H9 (cell line): Measurements from ENCODE around the gene MALT1. TPM values are rescaled to one million over a fixed set of nuclear protein-coding genes. Genes with fewer than 3 reads are reported as not detected.

Experiments used
- DNase-seq: peaks from one replicate; pipeline ENCODE4 v3.0.0-alpha.2; 2017
- H2AFZ ChIP-seq: one replicate; pipeline ENCODE4 v1.6.1; 2013; ENCODE audit warnings: mild to moderate bottlenecking, low read length, control low read depth, moderate library complexity
- H2AK5ac ChIP-seq: 2 replicates; pipeline ENCODE4 v1.6.1; 2013; ENCODE audit warnings: low read length, control low read depth, mixed read lengths; ENCODE audit not compliant: insufficient read length
- H2BK120ac ChIP-seq: one replicate; pipeline ENCODE4 v1.6.1; 2013; ENCODE audit warnings: low read depth, mild to moderate bottlenecking, low read length, control low read depth, inconsistent platforms; ENCODE audit not compliant: poor library complexity, severe bottlenecking
- H2BK12ac ChIP-seq: 2 replicates; pipeline ENCODE4 v1.6.1; 2013; ENCODE audit warnings: low read length, control low read depth, mixed read lengths, low read depth; ENCODE audit not compliant: insufficient read length
- H2BK15ac ChIP-seq: 2 replicates; pipeline ENCODE4 v1.6.1; 2013; ENCODE audit warnings: low read depth, low read length, control low read depth
- H2BK20ac ChIP-seq: one replicate; pipeline ENCODE4 v1.6.1; 2013; ENCODE audit warnings: low read depth, mild to moderate bottlenecking, low read length, control low read depth, inconsistent platforms; ENCODE audit not compliant: poor library complexity, severe bottlenecking
- H2BK5ac ChIP-seq: 2 replicates; pipeline ENCODE4 v1.6.1; 2013; ENCODE audit warnings: low read length, control low read depth, mixed read lengths; ENCODE audit not compliant: insufficient read length
- H3K14ac ChIP-seq: 2 replicates; pipeline ENCODE4 v1.6.1; 2013; ENCODE audit warnings: low read length, control low read depth; ENCODE audit not compliant: insufficient read depth
- H3K18ac ChIP-seq: 2 replicates; pipeline ENCODE4 v1.6.1; 2013; ENCODE audit warnings: low read depth, mild to moderate bottlenecking, mixed read lengths, low read length, control low read depth; ENCODE audit not compliant: insufficient read length
- H3K23ac ChIP-seq: 2 replicates; pipeline ENCODE4 v1.6.1; 2013; ENCODE audit warnings: low read length, control low read depth, mixed read lengths, low read depth; ENCODE audit not compliant: insufficient read length
- H3K23me2 ChIP-seq: 2 replicates; pipeline ENCODE4 v1.6.1; 2013; ENCODE audit warnings: low read depth, mild to moderate bottlenecking, mixed read lengths, low read length, control low read depth; ENCODE audit not compliant: insufficient read length, poor library complexity, severe bottlenecking
- H3K27ac ChIP-seq: 2 replicates; pipeline ENCODE4 v1.5.1; 2013; ENCODE audit warnings: low read length, control low read depth, mixed read lengths, low read depth; ENCODE audit not compliant: insufficient read length
- H3K27me3 ChIP-seq: 2 replicates; pipeline ENCODE4 v1.6.1; 2013; ENCODE audit warnings: low read length, control low read depth, inconsistent platforms; ENCODE audit not compliant: insufficient read depth
- H3K4ac ChIP-seq: 2 replicates; pipeline ENCODE4 v1.6.1; 2013; ENCODE audit warnings: low read depth, mild to moderate bottlenecking, control low read depth, inconsistent platforms, low read length, moderate library complexity
- H3K4me1 ChIP-seq: 2 replicates; pipeline ENCODE4 v1.6.1; 2013; ENCODE audit warnings: low read length, control low read depth, inconsistent platforms; ENCODE audit not compliant: insufficient read depth
- H3K4me2 ChIP-seq: 2 replicates; pipeline ENCODE4 v1.6.1; 2013; ENCODE audit warnings: low read length, control low read depth, mixed read lengths; ENCODE audit not compliant: insufficient read length, insufficient read depth
- H3K56ac ChIP-seq: 2 replicates; pipeline ENCODE4 v1.6.1; 2013; ENCODE audit warnings: low read depth, mild to moderate bottlenecking, mixed read lengths, low read length, control low read depth; ENCODE audit not compliant: insufficient read length
- H3K79me1 ChIP-seq: 2 replicates; pipeline ENCODE4 v1.6.1; 2013; ENCODE audit warnings: low read depth, mild to moderate bottlenecking, moderate library complexity, low read length, control low read depth, inconsistent platforms; ENCODE audit not compliant: insufficient read depth, poor library complexity, severe bottlenecking
- H3K79me2 ChIP-seq: 2 replicates; pipeline ENCODE4 v1.6.1; 2013; ENCODE audit warnings: low read length, control low read depth, inconsistent platforms; ENCODE audit not compliant: insufficient read depth
- H3K9ac ChIP-seq: 2 replicates; pipeline ENCODE4 v1.6.1; 2013; ENCODE audit warnings: low read length, control low read depth, mixed read lengths; ENCODE audit not compliant: insufficient read length; ENCODE audit errors: extremely low read depth
- H3K9me3 ChIP-seq: one replicate; pipeline ENCODE4 v1.6.1; 2013; ENCODE audit warnings: low read depth, low read length, inconsistent platforms; ENCODE audit not compliant: control insufficient read depth
- H3T11ph ChIP-seq: one replicate; pipeline ENCODE4 v1.6.1; 2013; ENCODE audit warnings: mild to moderate bottlenecking, low read length, control low read depth, inconsistent platforms
- H4K20me1 ChIP-seq: one replicate; pipeline ENCODE4 v1.6.1; 2013; ENCODE audit not compliant: control insufficient read depth, insufficient read length, insufficient read depth
- H4K5ac ChIP-seq: 2 replicates; pipeline ENCODE4 v1.6.1; 2013; ENCODE audit warnings: low read depth, mild to moderate bottlenecking, mixed read lengths, low read length, control low read depth; ENCODE audit not compliant: insufficient read length
- H4K8ac ChIP-seq: replicated peaks from 2 replicates; pipeline ENCODE4 v1.6.1; 2013; ENCODE audit warnings: low read length, control low read depth, mixed read lengths, low read depth; ENCODE audit not compliant: insufficient read length
- H4K91ac ChIP-seq: 2 replicates; pipeline ENCODE4 v1.6.1; 2013; ENCODE audit warnings: low read depth, mild to moderate bottlenecking, moderate library complexity, mixed read lengths, low read length, control low read depth; ENCODE audit not compliant: insufficient read length
- H3K27ac Mint-ChIP-seq, 3 experiments: 2 replicates in 2 of 3; 3 replicates in 1 of 3; pipeline ENCODE4 v1.8.0; 2020 to 2021; ENCODE audit warnings: mixed read lengths in 3 of 3, mild to moderate bottlenecking in 1 of 3, moderate library complexity in 1 of 3
- H3K27me3 Mint-ChIP-seq: 2 replicates; pipeline ENCODE4 v1.8.0; 2021; ENCODE audit warnings: low read depth, mild to moderate bottlenecking, moderate library complexity, mixed read lengths
- H3K36me3 Mint-ChIP-seq, 3 experiments: 2 replicates in 2 of 3; 3 replicates in 1 of 3; pipeline ENCODE4 v1.8.0; 2020 to 2021; ENCODE audit warnings: low read depth in 3 of 3, mixed read lengths in 3 of 3; ENCODE audit not compliant: insufficient read depth in 1 of 3
- H3K4me1 Mint-ChIP-seq, 2 experiments: 2 replicates each; pipeline ENCODE4 v1.8.0; 2020; ENCODE audit warnings: mixed read lengths in 2 of 2
- H3K4me3 Mint-ChIP-seq, 2 experiments: 2 replicates in 1 of 2; 3 replicates in 1 of 2; pipeline ENCODE4 v1.8.0; 2020 to 2021; ENCODE audit warnings: mild to moderate bottlenecking in 2 of 2, mixed read lengths in 2 of 2, moderate library complexity in 1 of 2
- H3K9me3 Mint-ChIP-seq, 2 experiments: 2 replicates in 1 of 2; 3 replicates in 1 of 2; pipeline ENCODE4 v1.8.0; 2020; ENCODE audit warnings: mild to moderate bottlenecking in 2 of 2, mixed read lengths in 2 of 2, moderate library complexity in 1 of 2
- CTCF ChIP-seq: fragments of 200-600 bp; sonication (generic); conservative IDR thresholded peaks from 3 replicates; pipeline ENCODE4 v1.8.0; 2021; ENCODE audit warnings: antibody characterized with exemption, mild to moderate bottlenecking
- WGBS: extraction: QIAGEN DNeasy Blood & Tissue Kit; methylation state at CpG from one replicate; pipeline ENCODE4 v1.1.7; 2013; ENCODE audit warnings: missing lambda C conversion rate, low lambda C conversion rate, mixed read lengths; ENCODE audit not compliant: insufficient read length; ENCODE audit errors: extremely low coverage; 5-methylcytosine and 5-hydroxymethylcytosine counted together
- total RNA-seq: library from RNA; stranded (reverse); gene quantifications from 2 replicates; pipeline ENCODE4 v1.2.1, GENCODE V29; 2021

Gene MALT1
- total RNA-seq, 1 experiment from 2014 or later: 18.1 TPM

- Mint-ChIP-seq H3K9me3 (no peaks in the 10 kb centered on the region), H3K36me3 (no peaks in the 10 kb centered on the region; a peak in 1 of 7 replicates), H3K27me3 (no peaks in the 10 kb centered on the region; the same call in 1 of the 2 replicates), H3K4me1 (peaks cover 40 to 46% of the 10 kb centered on the region in 2 experiments), H3K27ac (peak overlapping the region in 1 of 3 experiments; percentile 6; a peak in 1 of 7 replicates), H3K4me3 (no peak overlapping the region)
- Histone ChIP-seq H3K4ac (no peak overlapping the region), H3K56ac (no peak overlapping the region), H3T11ph (no peak overlapping the region), H3K4me1 (peaks cover 15% of the 10 kb centered on the region), H2AK5ac (no peak overlapping the region), H2BK20ac (no peak overlapping the region), H4K20me1 (no peaks in the 10 kb centered on the region), H2BK5ac (no peak overlapping the region), H3K23me2 (no peaks in the 10 kb centered on the region), H3K18ac (no peak overlapping the region), H2AFZ (no peak overlapping the region), H3K79me2 (no peaks in the 10 kb centered on the region), H3K27me3 (no peaks in the 10 kb centered on the region), H3K9me3 (no peaks in the 10 kb centered on the region), H4K5ac (no peak overlapping the region), H3K14ac (no peak overlapping the region), H3K9ac (no peak overlapping the region), H3K23ac (no peak overlapping the region), H4K8ac (no peak overlapping the region), H3K79me1 (no peaks in the 10 kb centered on the region), H2BK120ac (no peak overlapping the region), H3K4me2 (no peak overlapping the region), H2BK12ac (no peak overlapping the region), H2BK15ac (no peak overlapping the region), H4K91ac (no peak overlapping the region), H3K27ac (no peak overlapping the region)
- peak; percentile 22; the same call in 1 of the 3 replicates for TF ChIP-seq CTCF
- DNase-seq: no peak
- no CpG with 5 or more reads among the region's 14 CpGs for WGBS
Observed at GRCh38 chr18:58787536-58788149, 116.4 kb downstream of the MALT1 start.
